ENCODE results near the gene FOXP1. TPM values are rescaled to one million over a fixed set of nuclear protein-coding genes. Genes with fewer than 3 reads are reported as not detected.

The FOXP1 gene
- total RNA-seq, 1 experiment from 2014 or later: 2.9 TPM

GRCh38 chr3:70970171-70970570 is 613.4 kb downstream of the FOXP1 start:
- H3K27me3 ChIP-seq (ENCODE audit: control insufficient read depth, insufficient read depth, low read length): no peaks in the 10 kb centered on the region
- no peak for DNase-seq (ENCODE audit: low read depth, low spot score)
- H3K4me3 ChIP-seq (ENCODE audit: low read depth in 2 of 2, low read length in 2 of 2): no peak overlapping the region
- ATAC-seq: no peak
- in situ Hi-C loops (cut with HindIII; ENCODE audit: low pct_unique_long_range_greater_than_20kb, low sequenced_read_pairs) (no loop called here), intact Hi-C loops (cut with micrococcal nuclease; ENCODE audit: unreplicated experiment) (no loop called here)
- no TSS peak for BruUV-seq (replicated peaks)
- no peaks in the 10 kb centered on the region for H3K4me1 ChIP-seq (ENCODE audit: control insufficient read depth, insufficient read depth, low read length)
- ChIA-PET CTCF (no interaction called here), POLR2A (no interaction called here)
- H3K9me3 ChIP-seq (ENCODE audit: control insufficient read depth, insufficient read depth, low read depth, low read length): no peaks in the 10 kb centered on the region
- no peak overlapping the region for H3K27ac ChIP-seq (ENCODE audit: low read length)
- H3K36me3 ChIP-seq (ENCODE audit: control insufficient read depth, insufficient read depth, low read length): no peaks in the 10 kb centered on the region
- TF ChIP-seq SIN3A (IDR thresholded peaks at IDR 0.05; ENCODE audit: borderline replicate concordance, insufficient read depth, low read depth, low read length): no peak
- TF ChIP-seq POLR2AphosphoS5 (IDR thresholded peaks at IDR 0.05; ENCODE audit: low read depth, low read length): no peak
- TF ChIP-seq REST (IDR thresholded peaks at IDR 0.05; ENCODE audit: insufficient read depth in 1 of 2, low read depth in 2 of 2, low read length in 1 of 2): no peak
- no peak for TF ChIP-seq TCF7L2 (IDR thresholded peaks at IDR 0.05; ENCODE audit: low read depth, low read length)
- TF ChIP-seq CTCF (IDR thresholded peaks at IDR 0.05): no peak

DNA sequence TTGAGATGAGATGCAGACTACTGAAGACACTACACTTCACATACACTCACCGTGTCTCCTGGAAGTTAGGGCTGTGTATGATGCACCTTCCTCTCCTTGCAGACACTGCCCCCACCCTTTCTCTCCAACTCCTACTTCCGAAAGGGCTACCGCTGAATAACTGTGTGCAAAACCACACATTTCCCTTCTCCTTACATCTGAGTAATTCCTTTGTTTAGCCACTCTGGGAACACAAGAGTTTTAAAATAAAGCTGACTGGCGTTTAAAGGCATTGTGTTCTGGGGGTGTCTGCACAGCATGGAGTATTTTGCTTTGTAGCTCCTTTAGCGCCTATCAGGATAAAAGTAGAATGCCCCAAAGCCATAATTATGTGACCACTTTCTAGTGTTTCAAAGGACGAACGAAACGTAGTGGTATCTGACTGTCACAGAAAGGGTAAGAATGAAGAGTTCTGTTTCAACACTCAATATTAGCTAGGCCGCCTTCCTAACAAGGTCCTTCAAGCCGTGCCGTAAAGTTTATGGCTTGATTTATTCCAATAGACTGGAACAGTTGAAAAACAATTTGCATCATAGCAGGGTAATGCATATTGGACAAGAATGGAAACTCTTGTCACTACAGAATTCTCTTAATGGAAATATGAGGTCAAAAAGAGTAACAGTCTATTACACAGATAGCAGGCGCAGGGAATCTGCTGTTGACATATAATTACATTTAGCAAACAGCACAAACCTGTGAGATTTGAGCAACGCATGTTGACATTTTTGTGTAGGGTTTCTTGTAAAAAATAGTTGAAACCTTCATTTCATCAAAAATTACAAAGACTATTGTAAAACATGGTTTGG is 619.9 kb downstream of the FOXP1 start:
- DNase-seq (ENCODE audit: low read depth, low spot score) (no peak), ATAC-seq (no peak)
- POLR2A ChIA-PET: no interaction called here
- Histone ChIP-seq H3K27ac (ENCODE audit: low read length) (no peak overlapping the region), H3K4me3 (ENCODE audit: low read depth in 2 of 2, low read length in 2 of 2) (no peak overlapping the region), H3K4me1 (ENCODE audit: control insufficient read depth, insufficient read depth, low read length) (no peaks in the 10 kb centered on the region), H3K9me3 (ENCODE audit: control insufficient read depth, insufficient read depth, low read depth, low read length) (no peaks in the 10 kb centered on the region), H3K27me3 (ENCODE audit: control insufficient read depth, insufficient read depth, low read length) (no peaks in the 10 kb centered on the region), H3K36me3 (ENCODE audit: control insufficient read depth, insufficient read depth, low read length) (no peaks in the 10 kb centered on the region)
- no TSS peak for BruUV-seq (replicated peaks)
- TF ChIP-seq REST (IDR thresholded peaks at IDR 0.05; ENCODE audit: insufficient read depth in 1 of 2, low read depth in 2 of 2, low read length in 1 of 2) (no peak), SIN3A (IDR thresholded peaks at IDR 0.05; ENCODE audit: borderline replicate concordance, insufficient read depth, low read depth, low read length) (no peak), CTCF (IDR thresholded peaks at IDR 0.05) (no peak), TCF7L2 (IDR thresholded peaks at IDR 0.05; ENCODE audit: low read depth, low read length) (no peak), POLR2AphosphoS5 (IDR thresholded peaks at IDR 0.05; ENCODE audit: low read depth, low read length) (no peak)
- intact Hi-C loops (cut with micrococcal nuclease; ENCODE audit: unreplicated experiment): no loop called here
- in situ Hi-C loops (cut with HindIII; ENCODE audit: low pct_unique_long_range_greater_than_20kb, low sequenced_read_pairs): no loop called here
- CTCF ChIA-PET: no interaction called here

Measured in Panc1 (cell line).